Measurements from ENCODE around the gene CREB5. TPM values are rescaled to one million over a fixed set of nuclear protein-coding genes. Genes with fewer than 3 reads are reported as not detected.

Gene CREB5
- total and polyA plus RNA-seq, 2 of the 8 experiments (the other 6 are each of a cell fraction or from before 2014, with no cell fraction given) = 2.4 to 2.7 TPM

DNA sequence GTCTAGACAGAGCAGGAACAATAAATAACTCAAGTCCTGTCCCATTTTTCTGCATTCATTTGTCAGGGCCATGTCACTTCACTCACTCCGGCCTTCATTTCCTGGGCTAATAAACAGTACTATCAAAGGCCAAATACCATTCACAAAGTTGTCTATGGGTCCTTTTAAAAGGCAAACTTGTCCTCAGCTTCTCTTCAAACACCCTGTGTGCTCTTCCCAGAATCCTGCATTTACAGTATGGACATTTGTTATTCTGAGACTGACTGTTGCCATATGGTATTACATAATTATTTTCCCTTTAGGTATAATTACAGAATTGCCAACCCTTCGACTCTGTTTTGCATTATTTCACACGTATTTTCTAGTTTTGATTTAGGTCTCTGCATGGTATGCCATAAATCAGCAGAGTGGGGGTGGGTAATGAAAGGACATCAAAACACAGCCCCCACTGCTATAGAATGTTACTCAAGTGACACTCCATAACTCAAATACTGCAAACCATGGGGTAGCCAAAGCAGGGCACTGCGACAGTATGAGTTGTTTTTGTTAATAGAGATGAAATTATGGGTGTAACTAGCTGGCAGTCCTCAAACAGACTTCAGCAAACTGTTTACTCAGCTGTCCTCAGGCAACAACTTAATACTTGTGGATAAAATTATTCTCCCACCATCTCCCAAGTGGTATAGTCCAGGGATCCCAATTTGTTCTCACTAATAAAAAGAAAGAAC, 362.1 kb downstream of the CREB5 start:
- Histone ChIP-seq H2BK12ac (ENCODE audit: low read depth, low read length) (no peak overlapping the region), H3K9ac (replicated peaks in 1 of 4; ENCODE audit: extremely low read depth in 1 of 4, low read depth in 3 of 4, low read length in 3 of 4) (no peak overlapping the region), H4K8ac (ENCODE audit: extremely low read depth, insufficient read depth, low read length) (no peak overlapping the region), H3K14ac (ENCODE audit: insufficient read length) (no peak overlapping the region), H3K23ac (ENCODE audit: insufficient read length) (no peak overlapping the region), H2BK120ac (replicated peaks; ENCODE audit: low read depth, low read length) (no peak overlapping the region), H3K27me3 (replicated peaks in 1 of 4; ENCODE audit: control insufficient read depth in 3 of 4, extremely low read depth in 1 of 4, insufficient read depth in 3 of 4, low read length in 3 of 4) (no peaks in the 10 kb centered on the region), H3K23me2 (ENCODE audit: low read depth, low read length) (no peaks in the 10 kb centered on the region), H4K91ac (replicated peaks; ENCODE audit: insufficient read length, low read length) (no peak overlapping the region), H3K4ac (replicated peaks; ENCODE audit: insufficient read length, low read depth, low read length) (no peak overlapping the region), H3K36me3 (ENCODE audit: control insufficient read depth in 2 of 4, insufficient read depth in 4 of 4, low read length in 3 of 4) (no peaks in the 10 kb centered on the region), H3K79me1 (ENCODE audit: low read depth, low read length) (no peaks in the 10 kb centered on the region), H2AK5ac (ENCODE audit: low read depth, low read length) (no peak overlapping the region), H3K27ac (ENCODE audit: low read depth, low read length) (no peak overlapping the region), H4K20me1 (replicated peaks in 1 of 2; ENCODE audit: control insufficient read depth in 1 of 2, insufficient read depth in 2 of 2, low read length in 2 of 2) (no peaks in the 10 kb centered on the region), H3K56ac (replicated peaks; ENCODE audit: insufficient read length, low read depth, low read length) (no peak overlapping the region), H3K9me3 (ENCODE audit: insufficient read depth in 2 of 2, low read depth in 1 of 2, low read length in 1 of 2) (no peaks in the 10 kb centered on the region; a peak in 1 of 4 replicates), H3K4me1 (replicated peaks in 1 of 4; ENCODE audit: control insufficient read depth in 3 of 4, insufficient read depth in 4 of 4, low read length in 3 of 4) (no peaks in the 10 kb centered on the region), H4K5ac (ENCODE audit: insufficient read length, low read depth, low read length) (no peak overlapping the region), H2BK5ac (ENCODE audit: low read depth, low read length) (no peak overlapping the region), H2AFZ (ENCODE audit: low read length) (no peak overlapping the region), H3K79me2 (ENCODE audit: control insufficient read depth in 1 of 2, insufficient read depth in 2 of 2, low read length in 2 of 2) (no peaks in the 10 kb centered on the region), H2BK20ac (ENCODE audit: low read length) (no peak overlapping the region), H2BK15ac (ENCODE audit: low read length) (no peak overlapping the region), H3K4me3 (ENCODE audit: extremely low read depth in 1 of 4, insufficient read depth in 2 of 4, low read depth in 3 of 4, low read length in 4 of 4) (no peak overlapping the region), H3K4me2 (ENCODE audit: insufficient read depth in 1 of 2, low read depth in 2 of 2, low read length in 2 of 2) (no peak overlapping the region), H3K18ac (ENCODE audit: extremely low read depth, low read length) (no peak overlapping the region)
- ChIA-PET CTCF (ENCODE audit: partially characterized antibody) (no interaction called here), POLR2A (ENCODE audit: partially characterized antibody) (interaction anchor here (0.6 kb wide), 1 partner anchor 68 kb away, joined by 3 read pairs; no protein-coding TSS in a partner anchor)
- 94% methylated on average over 4 of the region's 4 CpGs; no CpG with 5 or more reads in 1 of the 2 experiments for whole genome bisulfite sequencing, 2 experiments (ENCODE audit: extremely low coverage in 1 of 2, insufficient coverage in 1 of 2, insufficient read length in 1 of 2, insufficient replicate concordance in 2 of 2, low coverage in 1 of 2, low lambda C conversion rate in 2 of 2, missing lambda C conversion rate in 1 of 2)
- DNase-seq (ENCODE audit: low read depth in 1 of 2, low spot score in 2 of 2) (no peak), FAIRE-seq (no peak)
- TF ChIP-seq KDM4A (IDR thresholded peaks at IDR 0.05; ENCODE audit: low read depth, low read length, severe bottlenecking) (no peak), RXRA (IDR thresholded peaks at IDR 0.05; ENCODE audit: insufficient read depth, low read depth, low read length) (no peak), BRCA1 (IDR thresholded peaks at IDR 0.05; ENCODE audit: low read depth, low read length) (no peak), MAFK (IDR thresholded peaks at IDR 0.05; ENCODE audit: low read depth, low read length) (no peak), SP1 (IDR thresholded peaks at IDR 0.05; ENCODE audit: low read depth, low read length) (no peak), CHD1 (IDR thresholded peaks at IDR 0.05; ENCODE audit: low read depth, low read length) (no peak), HDAC2 (IDR thresholded peaks at IDR 0.05; ENCODE audit: borderline replicate concordance in 1 of 2, low read depth in 2 of 2, low read length in 2 of 2) (no peak)
- TF ChIP-seq, protein P1, sequence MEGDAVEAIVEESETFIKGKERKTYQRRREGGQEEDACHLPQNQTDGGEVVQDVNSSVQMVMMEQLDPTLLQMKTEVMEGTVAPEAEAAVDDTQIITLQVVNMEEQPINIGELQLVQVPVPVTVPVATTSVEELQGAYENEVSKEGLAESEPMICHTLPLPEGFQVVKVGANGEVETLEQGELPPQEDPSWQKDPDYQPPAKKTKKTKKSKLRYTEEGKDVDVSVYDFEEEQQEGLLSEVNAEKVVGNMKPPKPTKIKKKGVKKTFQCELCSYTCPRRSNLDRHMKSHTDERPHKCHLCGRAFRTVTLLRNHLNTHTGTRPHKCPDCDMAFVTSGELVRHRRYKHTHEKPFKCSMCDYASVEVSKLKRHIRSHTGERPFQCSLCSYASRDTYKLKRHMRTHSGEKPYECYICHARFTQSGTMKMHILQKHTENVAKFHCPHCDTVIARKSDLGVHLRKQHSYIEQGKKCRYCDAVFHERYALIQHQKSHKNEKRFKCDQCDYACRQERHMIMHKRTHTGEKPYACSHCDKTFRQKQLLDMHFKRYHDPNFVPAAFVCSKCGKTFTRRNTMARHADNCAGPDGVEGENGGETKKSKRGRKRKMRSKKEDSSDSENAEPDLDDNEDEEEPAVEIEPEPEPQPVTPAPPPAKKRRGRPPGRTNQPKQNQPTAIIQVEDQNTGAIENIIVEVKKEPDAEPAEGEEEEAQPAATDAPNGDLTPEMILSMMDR (IDR thresholded peaks at IDR 0.05; ENCODE audit: control extremely low read depth in 1 of 3, insufficient read depth in 1 of 3, low read depth in 1 of 3, low read length in 3 of 3) = no peak
- TF ChIP-seq, protein P2, sequence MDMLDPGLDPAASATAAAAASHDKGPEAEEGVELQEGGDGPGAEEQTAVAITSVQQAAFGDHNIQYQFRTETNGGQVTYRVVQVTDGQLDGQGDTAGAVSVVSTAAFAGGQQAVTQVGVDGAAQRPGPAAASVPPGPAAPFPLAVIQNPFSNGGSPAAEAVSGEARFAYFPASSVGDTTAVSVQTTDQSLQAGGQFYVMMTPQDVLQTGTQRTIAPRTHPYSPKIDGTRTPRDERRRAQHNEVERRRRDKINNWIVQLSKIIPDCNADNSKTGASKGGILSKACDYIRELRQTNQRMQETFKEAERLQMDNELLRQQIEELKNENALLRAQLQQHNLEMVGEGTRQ (IDR thresholded peaks at IDR 0.05; ENCODE audit: low read length) = no peak
